Body of pancreas (tissue), 4 donors: ENCODE measurements around the gene CD82.

Experiments
- POLR2A ChIP-seq, 3 donors: fragments of 450-650 bp; IDR thresholded peaks; one replicate each; pipeline ENCODE4 v1.6.1; 2016; ENCODE audit warnings: antibody characterized with exemption in 3 of 3, mild to moderate bottlenecking in 2 of 3
- TF ChIP-seq, protein P1 (sequence below), 7 experiments: fragments of 450-650 bp in 4 of 7; fragments of 200-600 bp in 3 of 7; sonication (generic) in 3 of 7; IDR thresholded peaks; one replicate each; pipeline ENCODE4 v1.5.1; 2016 to 2019; ENCODE audit warnings: antibody characterized with exemption in 7 of 7

DNA sequence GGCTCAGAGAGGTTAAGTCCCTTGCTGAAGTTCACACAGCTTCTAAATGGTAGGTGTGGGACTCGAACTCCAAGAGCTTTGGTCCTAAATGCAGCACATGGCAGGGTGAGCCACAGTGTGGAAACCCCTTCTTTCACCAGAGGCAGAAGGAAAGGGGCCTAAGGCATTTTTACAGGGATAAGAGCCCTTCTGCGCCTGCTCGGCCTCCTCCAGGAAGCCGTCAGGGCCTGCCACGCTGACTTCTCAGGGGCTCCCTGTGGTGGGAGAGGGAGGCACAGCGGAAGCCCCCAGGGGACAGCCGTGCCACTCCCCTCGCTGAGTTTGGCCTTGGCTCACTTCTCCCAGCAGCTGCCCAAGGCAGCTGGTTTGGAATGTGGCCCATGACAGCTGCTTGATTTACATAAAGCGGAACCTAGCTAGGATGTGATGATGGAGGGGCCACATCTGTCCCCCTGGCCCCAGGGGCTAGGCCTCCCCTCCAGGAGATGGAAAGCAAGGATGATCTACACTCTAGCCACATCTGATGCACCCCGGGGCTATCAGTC is 35.4 kb downstream of the CD82 start:
- TF ChIP-seq, protein P1, sequence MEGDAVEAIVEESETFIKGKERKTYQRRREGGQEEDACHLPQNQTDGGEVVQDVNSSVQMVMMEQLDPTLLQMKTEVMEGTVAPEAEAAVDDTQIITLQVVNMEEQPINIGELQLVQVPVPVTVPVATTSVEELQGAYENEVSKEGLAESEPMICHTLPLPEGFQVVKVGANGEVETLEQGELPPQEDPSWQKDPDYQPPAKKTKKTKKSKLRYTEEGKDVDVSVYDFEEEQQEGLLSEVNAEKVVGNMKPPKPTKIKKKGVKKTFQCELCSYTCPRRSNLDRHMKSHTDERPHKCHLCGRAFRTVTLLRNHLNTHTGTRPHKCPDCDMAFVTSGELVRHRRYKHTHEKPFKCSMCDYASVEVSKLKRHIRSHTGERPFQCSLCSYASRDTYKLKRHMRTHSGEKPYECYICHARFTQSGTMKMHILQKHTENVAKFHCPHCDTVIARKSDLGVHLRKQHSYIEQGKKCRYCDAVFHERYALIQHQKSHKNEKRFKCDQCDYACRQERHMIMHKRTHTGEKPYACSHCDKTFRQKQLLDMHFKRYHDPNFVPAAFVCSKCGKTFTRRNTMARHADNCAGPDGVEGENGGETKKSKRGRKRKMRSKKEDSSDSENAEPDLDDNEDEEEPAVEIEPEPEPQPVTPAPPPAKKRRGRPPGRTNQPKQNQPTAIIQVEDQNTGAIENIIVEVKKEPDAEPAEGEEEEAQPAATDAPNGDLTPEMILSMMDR (IDR thresholded peaks at IDR 0.05), result no peak
- TF ChIP-seq POLR2A (IDR thresholded peaks at IDR 0.05), result no peak
